Measurements from ENCODE around the gene ZNF525. TPM values are rescaled to one million over a fixed set of nuclear protein-coding genes. Genes with fewer than 3 reads are reported as not detected.
A peak's percentile ranks its signal among the peaks of the same experiment; 100 is the strongest.
"Not testable (repeated sequence)": the region's sequence is repeated elsewhere in the genome, so short reads cannot be mapped to it uniquely, and the experiment has no call there.

ZNF525 gene
- total RNA-seq, 1 donor from 2014 or later, result 19.7 TPM

- TF ChIP-seq CTCF (conservative IDR thresholded peaks at IDR 0.05), result no peak
Measured at GRCh38 chr19:53355739-53356138, 9.8 kb upstream of the ZNF525 start.

DNA sequence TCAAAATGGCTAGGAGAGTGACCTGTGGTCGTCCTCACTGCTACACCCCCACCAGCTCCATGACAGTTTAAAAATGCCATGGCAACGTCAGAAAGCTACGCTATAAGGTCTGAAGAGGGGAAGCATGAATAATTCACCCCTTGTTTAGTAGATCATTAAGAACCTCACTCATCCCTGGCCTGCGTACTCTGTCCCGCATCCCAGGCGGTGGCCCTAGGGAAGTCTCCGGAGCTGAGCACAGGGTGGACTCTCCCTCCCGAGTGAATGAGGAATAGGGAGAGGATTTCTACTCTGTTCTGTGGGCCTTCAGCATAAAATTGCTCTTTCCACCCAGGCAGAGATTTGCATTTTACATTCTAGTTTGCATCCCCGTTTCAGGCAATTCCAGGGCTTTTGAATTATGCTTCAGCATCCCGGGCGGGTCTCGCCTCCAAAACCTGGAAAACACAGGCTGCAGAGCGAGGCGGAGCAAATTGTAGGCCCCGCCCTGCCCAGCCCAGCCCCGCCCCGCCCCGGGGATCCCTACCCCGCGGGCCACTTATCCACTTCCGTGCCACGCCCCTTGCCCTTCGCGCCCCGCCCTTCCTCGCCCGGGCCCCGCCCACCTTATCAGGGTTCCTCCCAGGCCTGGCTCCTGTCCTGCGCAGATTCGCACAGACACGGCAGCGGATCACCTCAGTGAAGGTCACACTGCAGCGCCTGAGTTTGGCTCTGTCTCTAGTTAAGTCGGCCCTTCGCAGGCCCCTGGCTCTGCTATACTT is 7.5 kb upstream of the ZNF525 start:
- TF ChIP-seq CTCF (conservative IDR thresholded peaks at IDR 0.05), result no peak
- Mint-ChIP-seq H3K27ac (no peak overlapping the region), H3K27me3 (no peaks in the 10 kb centered on the region), H3K4me3 (no peak overlapping the region), H3K4me1 (ENCODE audit: unreplicated experiment) (no peaks in the 10 kb centered on the region), H3K36me3 (peaks cover 18% of the 10 kb centered on the region), H3K9me3 (peaks cover 19% of the 10 kb centered on the region)
- no peak for DNase-seq (ENCODE audit: extremely low spot score, unreplicated experiment)

More at GRCh38 chr19:53355739-53356138, 9.8 kb upstream of the ZNF525 start:
- H3K9me3 Mint-ChIP-seq, result peaks cover 40% of the 10 kb centered on the region
- no peak overlapping the region for H3K27ac Mint-ChIP-seq
- H3K27me3 Mint-ChIP-seq, result no peaks in the 10 kb centered on the region
- peaks cover 41% of the 10 kb centered on the region for H3K36me3 Mint-ChIP-seq
- no peak for DNase-seq (ENCODE audit: extremely low spot score, unreplicated experiment)
- no peaks in the 10 kb centered on the region for H3K4me1 Mint-ChIP-seq (ENCODE audit: unreplicated experiment)
- no peak overlapping the region for H3K4me3 Mint-ChIP-seq

DNA sequence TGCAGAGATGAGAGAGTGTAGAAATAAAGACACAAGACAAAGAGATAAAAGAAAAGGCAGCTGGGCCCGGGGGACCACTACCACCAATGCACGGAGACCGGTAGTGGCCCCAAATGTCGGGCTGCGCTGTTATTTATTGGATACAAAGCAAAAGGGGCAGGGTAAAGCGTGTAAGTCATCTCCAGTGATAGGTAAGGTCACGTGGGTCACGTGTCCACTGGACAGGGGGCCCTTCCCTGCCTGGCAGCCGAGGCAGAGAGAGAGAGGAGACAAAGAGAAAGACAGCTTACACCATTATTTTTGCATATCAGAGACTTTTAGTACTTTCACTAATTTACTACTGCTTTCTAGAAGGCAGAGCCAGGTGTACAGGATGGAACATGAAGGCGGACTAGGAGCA is 5.4 kb upstream of the ZNF525 start:
- H3K4me3 Mint-ChIP-seq, H3K27me3 Mint-ChIP-seq: not testable (repeated sequence)

GRCh38 chr19:53365899-53366493 is 491 bp downstream of the ZNF525 start:
- H3K36me3 Mint-ChIP-seq, result peaks cover 3% of the 10 kb centered on the region
- TF ChIP-seq CTCF (conservative IDR thresholded peaks at IDR 0.05), result no peak
- no peak for DNase-seq (ENCODE audit: extremely low spot score, unreplicated experiment)
- H3K27me3 Mint-ChIP-seq, result no peaks in the 10 kb centered on the region
- H3K27ac Mint-ChIP-seq, result peak overlapping the region; percentile 95
- peaks cover 14% of the 10 kb centered on the region for H3K4me1 Mint-ChIP-seq (ENCODE audit: unreplicated experiment)
- H3K9me3 Mint-ChIP-seq, result no peaks in the 10 kb centered on the region
- peak overlapping the region; percentile 96 for H3K4me3 Mint-ChIP-seq

More for the DNA sequence above, 5.4 kb upstream of the ZNF525 start:
- not testable (repeated sequence) for H3K27ac Mint-ChIP-seq; DNase-seq (ENCODE audit: extremely low spot score, unreplicated experiment); H3K36me3 Mint-ChIP-seq; H3K4me1 Mint-ChIP-seq (ENCODE audit: unreplicated experiment); H3K9me3 Mint-ChIP-seq

DNA sequence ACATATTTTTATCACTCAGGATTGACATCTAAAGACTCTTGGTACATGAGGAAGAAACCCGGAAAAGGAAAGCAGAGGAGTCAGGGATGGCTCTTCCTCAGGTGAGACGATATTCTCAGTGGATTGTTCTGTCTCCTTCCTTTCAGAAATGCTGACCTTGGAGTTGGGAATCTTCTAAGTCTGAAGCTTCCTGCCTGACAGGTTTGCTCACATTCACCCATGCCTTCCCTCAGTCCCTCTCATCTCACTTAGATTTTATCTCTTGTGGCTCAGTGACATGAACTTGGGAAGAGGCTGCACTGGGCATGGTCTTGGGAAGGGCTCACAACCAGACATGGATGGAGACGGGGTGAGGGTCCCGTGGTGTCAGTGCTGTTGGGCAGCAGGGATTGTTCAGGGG is 6.7 kb downstream of the ZNF525 start:
- no peaks in the 10 kb centered on the region for H3K9me3 Mint-ChIP-seq
- H3K36me3 Mint-ChIP-seq, result peaks cover 26% of the 10 kb centered on the region
- no peaks in the 10 kb centered on the region for H3K27me3 Mint-ChIP-seq
- no peak for DNase-seq (ENCODE audit: extremely low spot score, unreplicated experiment)
- no peak for TF ChIP-seq CTCF (conservative IDR thresholded peaks at IDR 0.05)
- H3K4me1 Mint-ChIP-seq (ENCODE audit: unreplicated experiment), result no peaks in the 10 kb centered on the region
- H3K4me3 Mint-ChIP-seq, result peak overlapping the region; percentile 11
- peak overlapping the region; percentile 79 for H3K27ac Mint-ChIP-seq

- TF ChIP-seq CTCF (conservative IDR thresholded peaks at IDR 0.05), result no peak
- H3K4me1 Mint-ChIP-seq (ENCODE audit: unreplicated experiment), result no peaks in the 10 kb centered on the region
- no peak for DNase-seq (ENCODE audit: extremely low spot score, unreplicated experiment)
- H3K36me3 Mint-ChIP-seq, result peaks cover 42% of the 10 kb centered on the region
- no peak overlapping the region for H3K27ac Mint-ChIP-seq
- no peaks in the 10 kb centered on the region for H3K9me3 Mint-ChIP-seq
- H3K27me3 Mint-ChIP-seq, result no peaks in the 10 kb centered on the region
- no peak overlapping the region for H3K4me3 Mint-ChIP-seq
Measured at GRCh38 chr19:53374288-53374687, 8.8 kb downstream of the ZNF525 start.

Measured in type B pancreatic cell (in vitro differentiated cells).